Mononuclear cell (primary cell): Measurements from ENCODE around the gene PIP5K1B. TPM values are rescaled to one million over a fixed set of nuclear protein-coding genes. Genes with fewer than 3 reads are reported as not detected.
"Not testable (repeated sequence)": the region's sequence is repeated elsewhere in the genome, so short reads cannot be mapped to it uniquely, and the experiment has no call there.

Source experiments
- H3K27me3 ChIP-seq: 2 replicates; pipeline ENCODE4 v1.6.0; 2011; ENCODE audit warnings: low read length, control low read depth; ENCODE audit not compliant: insufficient read depth
- H3K4me1 ChIP-seq: 2 replicates; pipeline ENCODE4 v1.5.1; 2011; ENCODE audit warnings: mild to moderate bottlenecking, low read length, control low read depth; ENCODE audit not compliant: insufficient read depth
- H3K4me3 ChIP-seq: 2 replicates; pipeline ENCODE4 v1.5.1; 2011; ENCODE audit warnings: mild to moderate bottlenecking, low read length, moderate library complexity
- H3K9me3 ChIP-seq: 2 replicates; pipeline ENCODE4 v1.5.1; 2011; ENCODE audit warnings: low read depth, mild to moderate bottlenecking, control low read depth, low read length
- total RNA-seq: library from RNA; depleted of rRNA; stranded (reverse); fragments of >200 nt; gene quantifications from one replicate; pipeline ENCODE4 v1.2.3, GENCODE V29; 2012

The PIP5K1B gene
- total RNA-seq, 1 donor, result 1.5 TPM

GRCh38 chr9:68978066-68978465 is 273.0 kb downstream of the PIP5K1B start:
- H3K4me1 ChIP-seq, result peaks cover 69% of the 10 kb centered on the region
- no peaks in the 10 kb centered on the region for H3K27me3 ChIP-seq
- H3K4me3 ChIP-seq, result no peak overlapping the region
- H3K9me3 ChIP-seq, result no peaks in the 10 kb centered on the region

GRCh38 chr9:68978501-68978900 is 273.5 kb downstream of the PIP5K1B start:
- Histone ChIP-seq H3K4me1 (peaks cover 70% of the 10 kb centered on the region), H3K27me3 (no peaks in the 10 kb centered on the region), H3K4me3 (no peak overlapping the region), H3K9me3 (no peaks in the 10 kb centered on the region)

GRCh38 chr9:68979538-68980314 is 274.7 kb downstream of the PIP5K1B start:
- Histone ChIP-seq H3K4me3 (no peak overlapping the region), H3K4me1 (peaks cover 61% of the 10 kb centered on the region), H3K27me3 (no peaks in the 10 kb centered on the region), H3K9me3 (no peaks in the 10 kb centered on the region)

- H3K27me3 ChIP-seq, result no peaks in the 10 kb centered on the region
- peaks cover 54% of the 10 kb centered on the region for H3K4me1 ChIP-seq
- H3K9me3 ChIP-seq, result no peaks in the 10 kb centered on the region
- H3K4me3 ChIP-seq, result no peak overlapping the region
Measured at GRCh38 chr9:68980341-68980914, 275.4 kb downstream of the PIP5K1B start.

GRCh38 chr9:68981789-68982188 is 276.7 kb downstream of the PIP5K1B start:
- Histone ChIP-seq H3K9me3 (no peaks in the 10 kb centered on the region), H3K4me3 (no peak overlapping the region), H3K4me1 (peaks cover 46% of the 10 kb centered on the region), H3K27me3 (no peaks in the 10 kb centered on the region)

GRCh38 chr9:68983008-68983411 is 278.0 kb downstream of the PIP5K1B start:
- Histone ChIP-seq H3K4me3 (no peak overlapping the region), H3K4me1 (peaks cover 41% of the 10 kb centered on the region), H3K9me3 (no peaks in the 10 kb centered on the region), H3K27me3 (no peaks in the 10 kb centered on the region)

- Histone ChIP-seq H3K4me1 (peaks cover 35% of the 10 kb centered on the region), H3K9me3 (no peaks in the 10 kb centered on the region), H3K27me3 (no peaks in the 10 kb centered on the region), H3K4me3 (no peak overlapping the region)
Measured at GRCh38 chr9:68983522-68984424, 278.7 kb downstream of the PIP5K1B start.

- not testable (repeated sequence) for H3K9me3 ChIP-seq, H3K27me3 ChIP-seq, H3K4me3 ChIP-seq, H3K4me1 ChIP-seq
Measured at GRCh38 chr9:68986949-68987348, 281.9 kb downstream of the PIP5K1B start.

- Histone ChIP-seq H3K4me1 (peaks cover 10% of the 10 kb centered on the region), H3K4me3 (no peak overlapping the region), H3K9me3 (no peaks in the 10 kb centered on the region), H3K27me3 (no peaks in the 10 kb centered on the region)
Measured at GRCh38 chr9:68991457-68991856, 286.4 kb downstream of the PIP5K1B start.

GRCh38 chr9:68995776-68996175 is 290.7 kb downstream of the PIP5K1B start:
- Histone ChIP-seq H3K4me3 (no peak overlapping the region), H3K4me1 (peaks cover 26% of the 10 kb centered on the region), H3K9me3 (no peaks in the 10 kb centered on the region), H3K27me3 (no peaks in the 10 kb centered on the region)

GRCh38 chr9:68996462-68996861 is 291.4 kb downstream of the PIP5K1B start:
- H3K4me3 ChIP-seq, result no peak overlapping the region
- no peaks in the 10 kb centered on the region for H3K9me3 ChIP-seq
- no peaks in the 10 kb centered on the region for H3K27me3 ChIP-seq
- H3K4me1 ChIP-seq, result peaks cover 26% of the 10 kb centered on the region

- Histone ChIP-seq H3K27me3 (no peaks in the 10 kb centered on the region), H3K4me1 (peaks cover 26% of the 10 kb centered on the region), H3K4me3 (no peak overlapping the region), H3K9me3 (no peaks in the 10 kb centered on the region)
Measured at GRCh38 chr9:68997666-68998065, 292.6 kb downstream of the PIP5K1B start.

GRCh38 chr9:68998385-68998784 is 293.3 kb downstream of the PIP5K1B start:
- Histone ChIP-seq H3K4me1 (peaks cover 26% of the 10 kb centered on the region), H3K9me3 (no peaks in the 10 kb centered on the region), H3K4me3 (no peak overlapping the region), H3K27me3 (no peaks in the 10 kb centered on the region)

- Histone ChIP-seq H3K4me3 (no peak overlapping the region), H3K9me3 (no peaks in the 10 kb centered on the region), H3K27me3 (no peaks in the 10 kb centered on the region), H3K4me1 (peaks cover 26% of the 10 kb centered on the region)
Measured at GRCh38 chr9:68998812-68999211, 293.8 kb downstream of the PIP5K1B start.

- no peaks in the 10 kb centered on the region for H3K27me3 ChIP-seq
- no peaks in the 10 kb centered on the region for H3K9me3 ChIP-seq
- H3K4me1 ChIP-seq, result peaks cover 26% of the 10 kb centered on the region
- no peak overlapping the region for H3K4me3 ChIP-seq
Measured at GRCh38 chr9:68999393-69000105, 294.5 kb downstream of the PIP5K1B start.
